Fibroblast of lung (primary cell): ENCODE measurements around the gene ZNF182. TPM values are rescaled to one million over a fixed set of nuclear protein-coding genes. Genes with fewer than 3 reads are reported as not detected.

Source experiments
- DNase-seq, 2 donors: peaks; one replicate each; pipeline versions ENCODE4 v3.0.0 to v3.0.0-alpha.2; 2010; ENCODE audit warnings: low read depth in 2 of 2
- H2AFZ ChIP-seq: 2 replicates; pipeline ENCODE4 v1.5.1; 2012; ENCODE audit warnings: low read length, control low read depth, inconsistent platforms
- H3K27ac ChIP-seq: 2 replicates; pipeline ENCODE4 v1.5.1; 2011; ENCODE audit warnings: low read length, control low read depth; ENCODE audit not compliant: insufficient read depth
- H3K27me3 ChIP-seq: 2 replicates; pipeline ENCODE4 v1.5.1; 2011; ENCODE audit warnings: mild to moderate bottlenecking, low read length; ENCODE audit not compliant: control insufficient read depth, insufficient read depth
- H3K36me3 ChIP-seq: 2 replicates; pipeline ENCODE4 v1.5.1; 2011; ENCODE audit warnings: low read length; ENCODE audit not compliant: control insufficient read depth, insufficient read depth
- H3K4me1 ChIP-seq: 2 replicates; pipeline ENCODE4 v1.5.1; 2011; ENCODE audit warnings: low read length; ENCODE audit not compliant: control insufficient read depth, insufficient read depth; ENCODE audit errors: extremely low read depth
- H3K4me2 ChIP-seq: 2 replicates; pipeline ENCODE4 v1.5.1; 2011; ENCODE audit warnings: low read length, control low read depth; ENCODE audit not compliant: insufficient read depth; ENCODE audit errors: extremely low read depth
- H3K4me3 ChIP-seq, 4 experiments: fragments of 200-600 bp in 1 of 4; sonication (generic) in 1 of 4; replicated peaks in 1 of 4; 2 replicates each; pipeline ENCODE4 v1.5.1; 2011 to 2016; ENCODE audit warnings: low read length in 4 of 4, low read depth in 3 of 4, mild to moderate bottlenecking in 3 of 4, control low read depth in 2 of 4, inconsistent platforms in 1 of 4, mixed read lengths in 1 of 4; ENCODE audit not compliant: insufficient read depth in 1 of 4; ENCODE audit errors: control extremely low read depth in 1 of 4
- H3K79me2 ChIP-seq: 2 replicates; pipeline ENCODE4 v1.5.1; 2012; ENCODE audit warnings: mild to moderate bottlenecking, low read length, inconsistent platforms; ENCODE audit not compliant: control insufficient read depth, insufficient read depth
- H3K9ac ChIP-seq: 2 replicates; pipeline ENCODE4 v1.5.1; 2011; ENCODE audit warnings: mild to moderate bottlenecking, low read length, control low read depth; ENCODE audit not compliant: insufficient read depth
- H3K9me3 ChIP-seq: 2 replicates; pipeline ENCODE4 v1.5.1; 2012; ENCODE audit warnings: low read depth, low read length; ENCODE audit not compliant: control insufficient read depth, insufficient read depth
- H4K20me1 ChIP-seq: 2 replicates; pipeline ENCODE4 v1.5.1; 2011; ENCODE audit warnings: low read length; ENCODE audit not compliant: control insufficient read depth, insufficient read depth; ENCODE audit errors: extremely low read depth
- EZH2 ChIP-seq: IDR thresholded peaks from 2 replicates; pipeline ENCODE4 v1.5.1; 2012; ENCODE audit warnings: low read length, control low read depth, mild to moderate bottlenecking; ENCODE audit errors: missing control alignments
- polyA plus RNA-seq, 2 donors: library from polyadenylated mRNA; depleted of rRNA in 1 of 2; stranded (reverse) in 1 of 2; unstranded in 1 of 2; fragments of >200 nt; gene quantifications; 2 replicates each; pipeline ENCODE4 v1.2.1, GENCODE V29; 2011 to 2012; ENCODE audit warnings: missing spikeins in 1 of 2
- total RNA-seq: library from RNA; depleted of rRNA; stranded (reverse); fragments of >200 nt; gene quantifications from 2 replicates; pipeline ENCODE4 v1.2.1, GENCODE V29; 2014
- TF ChIP-seq, protein P1 (sequence below), 2 donors: IDR thresholded peaks in 1 of 2; conservative IDR thresholded peaks in 1 of 2; 1 replicate in 1 of 2; 2 replicates in 1 of 2; pipeline ENCODE4 v1.5.1; 2011 to 2012; ENCODE audit warnings: low read length in 2 of 2, control low read depth in 1 of 2, inconsistent platforms in 1 of 2, low read depth in 1 of 2, mild to moderate bottlenecking in 1 of 2

Gene ZNF182
- total and polyA plus RNA-seq, 2 donors (not counting 1 experiment from before 2014, with no cell fraction given), result 2.1 to 4.5 TPM

DNA sequence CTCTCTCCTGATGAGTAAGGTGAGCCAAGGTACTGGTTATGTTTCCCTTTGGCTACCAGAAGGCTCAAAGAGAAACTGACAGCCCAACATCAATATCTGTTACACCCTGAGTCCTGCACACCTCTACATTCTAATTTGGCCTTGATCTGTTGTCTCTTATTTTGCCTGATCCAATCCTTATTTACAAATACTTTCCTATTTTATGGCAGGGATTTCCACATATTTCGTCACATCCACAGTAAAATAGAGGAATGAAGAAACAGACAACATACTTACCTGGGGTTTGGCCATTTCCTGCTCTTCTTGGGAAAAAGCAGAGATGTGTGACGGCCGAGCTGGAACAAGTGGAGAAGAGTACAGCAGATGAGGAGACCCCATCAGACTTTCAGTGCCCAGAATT lies 1.5 kb downstream of the ZNF182 start:
- TF ChIP-seq, protein P1, sequence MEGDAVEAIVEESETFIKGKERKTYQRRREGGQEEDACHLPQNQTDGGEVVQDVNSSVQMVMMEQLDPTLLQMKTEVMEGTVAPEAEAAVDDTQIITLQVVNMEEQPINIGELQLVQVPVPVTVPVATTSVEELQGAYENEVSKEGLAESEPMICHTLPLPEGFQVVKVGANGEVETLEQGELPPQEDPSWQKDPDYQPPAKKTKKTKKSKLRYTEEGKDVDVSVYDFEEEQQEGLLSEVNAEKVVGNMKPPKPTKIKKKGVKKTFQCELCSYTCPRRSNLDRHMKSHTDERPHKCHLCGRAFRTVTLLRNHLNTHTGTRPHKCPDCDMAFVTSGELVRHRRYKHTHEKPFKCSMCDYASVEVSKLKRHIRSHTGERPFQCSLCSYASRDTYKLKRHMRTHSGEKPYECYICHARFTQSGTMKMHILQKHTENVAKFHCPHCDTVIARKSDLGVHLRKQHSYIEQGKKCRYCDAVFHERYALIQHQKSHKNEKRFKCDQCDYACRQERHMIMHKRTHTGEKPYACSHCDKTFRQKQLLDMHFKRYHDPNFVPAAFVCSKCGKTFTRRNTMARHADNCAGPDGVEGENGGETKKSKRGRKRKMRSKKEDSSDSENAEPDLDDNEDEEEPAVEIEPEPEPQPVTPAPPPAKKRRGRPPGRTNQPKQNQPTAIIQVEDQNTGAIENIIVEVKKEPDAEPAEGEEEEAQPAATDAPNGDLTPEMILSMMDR (conservative IDR thresholded peaks at IDR 0.05 in 1 of 2, IDR thresholded peaks at IDR 0.05 in 1 of 2; ENCODE audit: low read depth in 1 of 2, low read length in 2 of 2), result no peak
- no peak for TF ChIP-seq EZH2
- Histone ChIP-seq H3K36me3 (no peaks in the 10 kb centered on the region), H3K27ac (no peak overlapping the region), H3K4me3 (peak overlapping the region in 2 of 4 experiments; percentile 78 to 86), H3K9ac (no peak overlapping the region), H4K20me1 (no peaks in the 10 kb centered on the region), H3K27me3 (no peaks in the 10 kb centered on the region), H3K4me2 (peak overlapping the region; percentile 15), H3K4me1 (no peaks in the 10 kb centered on the region), H3K79me2 (peaks cover 2% of the 10 kb centered on the region), H3K9me3 (no peaks in the 10 kb centered on the region), H2AFZ (no peak overlapping the region)
- DNase-seq, result no peak

DNA sequence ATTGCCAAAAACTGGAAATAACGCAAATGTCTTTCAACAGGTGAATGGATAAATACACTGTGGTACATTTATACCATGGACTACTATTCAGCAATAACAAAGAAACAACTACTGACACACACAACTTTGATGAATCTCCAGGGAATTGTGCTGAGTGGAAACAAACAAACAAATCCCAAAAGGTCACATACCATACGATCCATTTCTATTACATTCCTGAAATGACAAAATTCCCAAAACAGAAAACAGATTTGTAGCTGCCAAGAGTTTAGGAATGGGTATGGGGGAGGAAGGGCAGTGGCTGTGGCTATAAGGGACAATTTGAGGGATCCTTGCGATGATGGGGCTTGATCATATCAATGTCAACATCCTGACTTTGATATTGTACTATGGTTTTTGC lies 2.5 kb downstream of the ZNF182 start:
- Histone ChIP-seq H3K27ac (no peak overlapping the region), H3K9ac (no peak overlapping the region), H2AFZ (no peak overlapping the region), H3K4me1 (no peaks in the 10 kb centered on the region), H3K9me3 (no peaks in the 10 kb centered on the region), H3K4me2 (no peak overlapping the region), H3K27me3 (no peaks in the 10 kb centered on the region), H3K4me3 (no peak overlapping the region), H3K79me2 (peaks cover 2% of the 10 kb centered on the region), H4K20me1 (no peaks in the 10 kb centered on the region), H3K36me3 (no peaks in the 10 kb centered on the region)
- TF ChIP-seq, protein P1 (conservative IDR thresholded peaks at IDR 0.05 in 1 of 2, IDR thresholded peaks at IDR 0.05 in 1 of 2; ENCODE audit: low read depth in 1 of 2, low read length in 2 of 2), result no peak
- TF ChIP-seq EZH2, result no peak
- DNase-seq, result no peak

DNA sequence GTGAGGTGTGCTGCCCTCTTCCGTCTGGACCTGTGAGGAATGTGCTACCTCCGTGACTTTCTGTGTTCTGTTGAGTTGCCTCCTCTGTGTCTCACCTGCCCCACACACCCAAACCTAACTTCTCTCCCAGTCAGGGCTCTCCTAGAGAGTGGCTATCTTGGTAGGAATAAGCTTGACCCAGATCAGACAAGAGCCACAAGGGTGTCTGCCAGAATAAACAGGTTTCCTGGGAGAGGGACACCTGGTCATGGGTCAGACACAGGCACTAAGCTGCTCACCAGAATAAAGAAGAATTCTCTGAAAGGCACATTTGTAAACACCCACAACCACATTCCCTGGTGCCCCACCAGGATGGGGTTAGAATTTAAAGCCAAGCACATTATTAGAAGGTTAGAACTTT lies 11.1 kb downstream of the ZNF182 start:
- Histone ChIP-seq H3K79me2 (no peaks in the 10 kb centered on the region), H3K9me3 (no peaks in the 10 kb centered on the region), H3K27me3 (no peaks in the 10 kb centered on the region), H2AFZ (no peak overlapping the region), H3K27ac (no peak overlapping the region), H3K4me1 (no peaks in the 10 kb centered on the region), H4K20me1 (no peaks in the 10 kb centered on the region), H3K36me3 (no peaks in the 10 kb centered on the region), H3K4me3 (no peak overlapping the region), H3K4me2 (no peak overlapping the region), H3K9ac (no peak overlapping the region)
- no peak for DNase-seq
- TF ChIP-seq, protein P1 (conservative IDR thresholded peaks at IDR 0.05 in 1 of 2, IDR thresholded peaks at IDR 0.05 in 1 of 2; ENCODE audit: low read depth in 1 of 2, low read length in 2 of 2), result no peak
- no peak for TF ChIP-seq EZH2
